IPS-11a (cell line): ENCODE data around the gene TAP2.

Experiments used
- H3K4me3 ChIP-seq: one replicate; pipeline ENCODE4 v1.5.1; 2013; ENCODE audit warnings: low read depth, low read length, control low read depth

Gene TAP2

GRCh38 chr6:32854376-32855178 is 16.0 kb upstream of the TAP2 start:
- peak overlapping the region; percentile 75 for H3K4me3 ChIP-seq

- H3K4me3 ChIP-seq, result peak within 1 kb of the TSS; percentile 75
These were observed 15.2 kb upstream of the TAP2 start, which contains the start of the genes PSMB9 and TAP1 for GRCh38 chr6:32853541-32854375. Gene PSMB9 (plus strand): TSS chr6:32854192. CDS start chr6:32854230, 38 bp downstream. Gene TAP1 (minus strand): TSS chr6:32853704. CDS start chr6:32853636, 68 bp downstream.

- peak overlapping the region; percentile 75 for H3K4me3 ChIP-seq
These were observed 14.5 kb upstream of the TAP2 start for GRCh38 chr6:32852844-32853540.

- peak overlapping the region; percentile 75 for H3K4me3 ChIP-seq
These were observed 13.7 kb upstream of the TAP2 start for GRCh38 chr6:32852018-32852843.

- no peak overlapping the region for H3K4me3 ChIP-seq
These were observed 12.5 kb upstream of the TAP2 start for GRCh38 chr6:32851025-32851424.

GRCh38 chr6:32849126-32849525 is 10.6 kb upstream of the TAP2 start:
- H3K4me3 ChIP-seq, result no peak overlapping the region

GRCh38 chr6:32847795-32848194 is 9.3 kb upstream of the TAP2 start:
- no peak overlapping the region for H3K4me3 ChIP-seq

- no peak overlapping the region for H3K4me3 ChIP-seq
These were observed 8.5 kb upstream of the TAP2 start for GRCh38 chr6:32847004-32847403.

- no peak overlapping the region for H3K4me3 ChIP-seq
These were observed 6.9 kb upstream of the TAP2 start for GRCh38 chr6:32845384-32845884.

- no peak overlapping the region for H3K4me3 ChIP-seq
These were observed 6.4 kb upstream of the TAP2 start for GRCh38 chr6:32844839-32845383.

GRCh38 chr6:32843979-32844838 is 5.7 kb upstream of the TAP2 start, which contains the start of gene PSMB8:
Gene PSMB8 (minus strand): TSS chr6:32844047. CDS start chr6:32843996, 51 bp downstream.
- peak within 1 kb of the TSS; percentile 74 for H3K4me3 ChIP-seq

- H3K4me3 ChIP-seq, result peak overlapping the region; percentile 74
These were observed 4.9 kb upstream of the TAP2 start for GRCh38 chr6:32843331-32843978.

- H3K4me3 ChIP-seq, result no peak overlapping the region
These were observed 4.2 kb upstream of the TAP2 start for GRCh38 chr6:32842690-32843089.

- no peak overlapping the region for H3K4me3 ChIP-seq
These were observed 3.6 kb upstream of the TAP2 start for GRCh38 chr6:32842021-32842650.

- no peak overlapping the region for H3K4me3 ChIP-seq
These were observed 2.2 kb upstream of the TAP2 start for GRCh38 chr6:32840604-32841246.

- H3K4me3 ChIP-seq, result no peak overlapping the region
These were observed 817 bp upstream of the TAP2 start for GRCh38 chr6:32839356-32839755.

- H3K4me3 ChIP-seq, result peak overlapping the region; percentile 73
These were observed 857 bp downstream of the TAP2 start for GRCh38 chr6:32837651-32838113.
